SU-DHL-6 (cell line): ENCODE results near the gene HS2ST1.

Source experiments
- EZH2phosphoT487 ChIP-seq: fragments of 200-600 bp; sonication (generic), shearing (Covaris generic); conservative IDR thresholded peaks from 2 replicates; pipeline ENCODE4 v1.6.1; 2018; ENCODE audit warnings: mild to moderate bottlenecking, antibody characterized with exemption, low read length, moderate library complexity, mixed read lengths
- TF ChIP-seq, protein P1 (sequence below): fragments of 200-600 bp; sonication (generic); IDR thresholded peaks from one replicate; pipeline ENCODE4 v1.5.1; 2017; ENCODE audit warnings: antibody characterized with exemption, mild to moderate bottlenecking, low read length, moderate library complexity; ENCODE audit not compliant: insufficient read depth, poor library complexity, severe bottlenecking

DNA sequence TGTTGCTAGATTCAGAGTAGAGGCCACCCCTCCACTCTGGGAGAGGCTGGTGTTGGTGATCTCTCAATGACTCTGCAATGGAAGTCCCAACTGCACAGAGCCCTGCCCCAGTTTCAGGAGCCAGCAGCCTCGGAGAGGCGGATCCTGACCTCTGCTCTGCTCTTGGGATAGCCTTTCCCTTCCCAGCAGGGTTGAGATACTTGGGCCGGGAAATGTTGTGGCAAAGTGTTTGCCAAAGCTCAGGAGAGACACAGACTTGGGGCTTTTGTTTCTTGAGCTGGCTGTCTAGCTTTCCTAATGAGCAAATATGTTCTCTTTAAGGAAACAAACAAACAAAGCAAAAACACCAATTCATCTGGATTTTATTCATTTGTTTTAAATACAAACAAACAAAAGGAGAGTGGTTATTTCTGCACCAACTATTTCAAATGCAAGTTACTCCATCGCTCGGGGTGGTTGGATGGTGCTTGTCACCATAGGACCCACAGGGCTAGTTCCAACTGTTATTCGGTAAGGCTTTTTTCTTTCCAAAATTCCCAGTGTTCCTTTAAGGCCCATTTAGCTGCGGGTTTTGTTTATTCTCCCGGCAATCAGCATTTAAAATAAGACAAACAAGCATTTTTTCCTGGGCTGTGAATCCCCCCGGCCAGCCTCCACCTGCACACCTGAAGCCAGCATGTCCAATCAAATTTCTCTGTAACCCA is 220.3 kb downstream of the HS2ST1 start:
- TF ChIP-seq, protein P1, sequence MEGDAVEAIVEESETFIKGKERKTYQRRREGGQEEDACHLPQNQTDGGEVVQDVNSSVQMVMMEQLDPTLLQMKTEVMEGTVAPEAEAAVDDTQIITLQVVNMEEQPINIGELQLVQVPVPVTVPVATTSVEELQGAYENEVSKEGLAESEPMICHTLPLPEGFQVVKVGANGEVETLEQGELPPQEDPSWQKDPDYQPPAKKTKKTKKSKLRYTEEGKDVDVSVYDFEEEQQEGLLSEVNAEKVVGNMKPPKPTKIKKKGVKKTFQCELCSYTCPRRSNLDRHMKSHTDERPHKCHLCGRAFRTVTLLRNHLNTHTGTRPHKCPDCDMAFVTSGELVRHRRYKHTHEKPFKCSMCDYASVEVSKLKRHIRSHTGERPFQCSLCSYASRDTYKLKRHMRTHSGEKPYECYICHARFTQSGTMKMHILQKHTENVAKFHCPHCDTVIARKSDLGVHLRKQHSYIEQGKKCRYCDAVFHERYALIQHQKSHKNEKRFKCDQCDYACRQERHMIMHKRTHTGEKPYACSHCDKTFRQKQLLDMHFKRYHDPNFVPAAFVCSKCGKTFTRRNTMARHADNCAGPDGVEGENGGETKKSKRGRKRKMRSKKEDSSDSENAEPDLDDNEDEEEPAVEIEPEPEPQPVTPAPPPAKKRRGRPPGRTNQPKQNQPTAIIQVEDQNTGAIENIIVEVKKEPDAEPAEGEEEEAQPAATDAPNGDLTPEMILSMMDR, result no peak
- TF ChIP-seq EZH2phosphoT487, result no peak
